SU-DHL-6 (cell line): ENCODE data around the gene SEPTIN2.

Experiments used
- H2AFZ ChIP-seq: fragments of 200-600 bp; sonication (generic); 2 replicates; pipeline ENCODE4 v1.6.1; 2014; ENCODE audit warnings: low read depth, mild to moderate bottlenecking, moderate library complexity, mixed read lengths, antibody characterized with exemption, low read length; ENCODE audit not compliant: severe bottlenecking
- H3F3A ChIP-seq: fragments of 200-600 bp; shearing (Covaris generic); 2 replicates; pipeline ENCODE4 v1.6.0; 2016; ENCODE audit warnings: antibody characterized with exemption, mild to moderate bottlenecking; ENCODE audit not compliant: insufficient read depth
- H3K27ac ChIP-seq: fragments of 200-600 bp; sonication (generic); 2 replicates; pipeline ENCODE4 v1.5.1; 2016; ENCODE audit warnings: low read depth, mild to moderate bottlenecking, low read length, moderate library complexity, mixed read lengths
- H3K27me3 ChIP-seq: fragments of 200-600 bp; sonication (generic), shearing (Covaris generic); 2 replicates; pipeline ENCODE4 v1.6.0; 2014; ENCODE audit warnings: mild to moderate bottlenecking, low read length
- H3K36me3 ChIP-seq: fragments of 200-600 bp; sonication (generic); 2 replicates; pipeline ENCODE4 v1.6.1; 2014; ENCODE audit warnings: mild to moderate bottlenecking, low read length, mixed read lengths
- H3K4me2 ChIP-seq: fragments of 300-600, 200-600 bp; shearing (Covaris generic), sonication (generic); 2 replicates; pipeline ENCODE4 v1.6.0; 2014; ENCODE audit warnings: low read length, low read depth, mild to moderate bottlenecking; ENCODE audit not compliant: poor library complexity, severe bottlenecking
- H3K4me3 ChIP-seq: fragments of 200-600 bp; sonication (generic); 2 replicates; pipeline ENCODE4 v1.5.1; 2014; ENCODE audit warnings: antibody characterized with exemption, low read length, mild to moderate bottlenecking, mixed read lengths; ENCODE audit not compliant: insufficient read depth, poor library complexity, severe bottlenecking
- H3K79me2 ChIP-seq: fragments of 200-600 bp; sonication (generic); 2 replicates; pipeline ENCODE4 v1.6.1; 2014; ENCODE audit warnings: mild to moderate bottlenecking, low read length, moderate library complexity; ENCODE audit not compliant: insufficient read depth
- H3K9ac ChIP-seq: fragments of 200-600 bp; sonication (generic); 2 replicates; pipeline ENCODE4 v1.7.0; 2014; ENCODE audit warnings: mild to moderate bottlenecking, low read length
- H3K9me2 ChIP-seq: fragments of 200-600 bp; sonication (generic); replicated peaks from 2 replicates; pipeline ENCODE4 v1.6.1; 2014; ENCODE audit warnings: low read length; ENCODE audit not compliant: insufficient read depth
- H3K9me3 ChIP-seq: fragments of 200-600 bp; sonication (generic); 2 replicates; pipeline ENCODE4 v1.6.1; 2014; ENCODE audit warnings: low read length, mixed read lengths; ENCODE audit not compliant: insufficient read depth
- H4K20me1 ChIP-seq: fragments of 200-600 bp; sonication (generic); 2 replicates; pipeline ENCODE4 v1.6.1; 2014; ENCODE audit warnings: low read depth, mild to moderate bottlenecking, antibody characterized with exemption, low read length, moderate library complexity, mixed read lengths
- EZH2phosphoT487 ChIP-seq: fragments of 200-600 bp; sonication (generic), shearing (Covaris generic); conservative IDR thresholded peaks from 2 replicates; pipeline ENCODE4 v1.6.1; 2018; ENCODE audit warnings: mild to moderate bottlenecking, antibody characterized with exemption, low read length, moderate library complexity, mixed read lengths
- TF ChIP-seq, protein P1 (sequence below): fragments of 200-600 bp; sonication (generic); IDR thresholded peaks from one replicate; pipeline ENCODE4 v1.5.1; 2017; ENCODE audit warnings: antibody characterized with exemption, mild to moderate bottlenecking, low read length, moderate library complexity; ENCODE audit not compliant: insufficient read depth, poor library complexity, severe bottlenecking

SEPTIN2 gene

GRCh38 chr2:241375300-241375699, 59.6 kb downstream of the SEPTIN2 start:
- H3K79me2 ChIP-seq, result no peaks in the 10 kb centered on the region
- H3K27me3 ChIP-seq, result no peaks in the 10 kb centered on the region
- no peak overlapping the region for H3K4me3 ChIP-seq
- no peaks in the 10 kb centered on the region for H4K20me1 ChIP-seq
- no peak overlapping the region for H3K9ac ChIP-seq
- no peaks in the 10 kb centered on the region for H3K9me3 ChIP-seq
- no peaks in the 10 kb centered on the region for H3K9me2 ChIP-seq
- H2AFZ ChIP-seq, result no peak overlapping the region
- TF ChIP-seq, protein P1, sequence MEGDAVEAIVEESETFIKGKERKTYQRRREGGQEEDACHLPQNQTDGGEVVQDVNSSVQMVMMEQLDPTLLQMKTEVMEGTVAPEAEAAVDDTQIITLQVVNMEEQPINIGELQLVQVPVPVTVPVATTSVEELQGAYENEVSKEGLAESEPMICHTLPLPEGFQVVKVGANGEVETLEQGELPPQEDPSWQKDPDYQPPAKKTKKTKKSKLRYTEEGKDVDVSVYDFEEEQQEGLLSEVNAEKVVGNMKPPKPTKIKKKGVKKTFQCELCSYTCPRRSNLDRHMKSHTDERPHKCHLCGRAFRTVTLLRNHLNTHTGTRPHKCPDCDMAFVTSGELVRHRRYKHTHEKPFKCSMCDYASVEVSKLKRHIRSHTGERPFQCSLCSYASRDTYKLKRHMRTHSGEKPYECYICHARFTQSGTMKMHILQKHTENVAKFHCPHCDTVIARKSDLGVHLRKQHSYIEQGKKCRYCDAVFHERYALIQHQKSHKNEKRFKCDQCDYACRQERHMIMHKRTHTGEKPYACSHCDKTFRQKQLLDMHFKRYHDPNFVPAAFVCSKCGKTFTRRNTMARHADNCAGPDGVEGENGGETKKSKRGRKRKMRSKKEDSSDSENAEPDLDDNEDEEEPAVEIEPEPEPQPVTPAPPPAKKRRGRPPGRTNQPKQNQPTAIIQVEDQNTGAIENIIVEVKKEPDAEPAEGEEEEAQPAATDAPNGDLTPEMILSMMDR, result no peak
- no peak for TF ChIP-seq EZH2phosphoT487
- H3K27ac ChIP-seq, result no peak overlapping the region
- H3F3A ChIP-seq, result no peaks in the 10 kb centered on the region
- no peak overlapping the region for H3K4me2 ChIP-seq
- H3K36me3 ChIP-seq, result no peaks in the 10 kb centered on the region

GRCh38 chr2:241376808-241377207, 61.1 kb downstream of the SEPTIN2 start:
- H3K79me2 ChIP-seq, result no peaks in the 10 kb centered on the region
- TF ChIP-seq, protein P1, result no peak
- no peak for TF ChIP-seq EZH2phosphoT487
- no peak overlapping the region for H3K4me3 ChIP-seq
- H3K9me2 ChIP-seq, result no peaks in the 10 kb centered on the region
- no peaks in the 10 kb centered on the region for H3F3A ChIP-seq
- H3K9me3 ChIP-seq, result no peaks in the 10 kb centered on the region
- H3K9ac ChIP-seq, result no peak overlapping the region
- H2AFZ ChIP-seq, result no peak overlapping the region
- no peaks in the 10 kb centered on the region for H3K27me3 ChIP-seq
- H3K36me3 ChIP-seq, result no peaks in the 10 kb centered on the region
- no peak overlapping the region for H3K27ac ChIP-seq
- no peak overlapping the region for H3K4me2 ChIP-seq
- H4K20me1 ChIP-seq, result no peaks in the 10 kb centered on the region

DNA sequence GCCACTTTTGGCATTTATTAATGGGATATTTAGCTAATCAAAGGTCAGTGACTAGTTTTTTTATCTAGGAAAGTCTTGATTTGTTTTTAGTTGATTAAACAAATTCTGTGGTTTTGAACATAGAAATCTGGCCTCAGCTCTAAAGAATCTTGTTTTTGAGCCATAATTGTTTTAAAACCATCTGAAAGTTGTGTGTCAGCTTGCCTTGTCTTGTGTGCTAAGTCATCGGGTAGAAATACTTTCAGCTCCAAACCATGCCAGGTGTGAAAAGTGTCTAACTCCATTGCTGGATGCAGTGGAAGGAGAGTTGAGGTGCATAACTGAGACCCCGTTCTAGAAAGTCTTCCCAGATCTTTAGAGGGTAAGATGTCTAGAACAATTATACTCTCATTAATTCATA, 63.1 kb downstream of the SEPTIN2 start:
- no peaks in the 10 kb centered on the region for H3F3A ChIP-seq
- H3K27ac ChIP-seq, result no peak overlapping the region
- H3K9me3 ChIP-seq, result no peaks in the 10 kb centered on the region
- no peak overlapping the region for H2AFZ ChIP-seq
- H3K9ac ChIP-seq, result no peak overlapping the region
- no peaks in the 10 kb centered on the region for H3K27me3 ChIP-seq
- TF ChIP-seq, protein P1, result no peak
- TF ChIP-seq EZH2phosphoT487, result no peak
- no peaks in the 10 kb centered on the region for H4K20me1 ChIP-seq
- no peak overlapping the region for H3K4me3 ChIP-seq
- H3K9me2 ChIP-seq, result no peaks in the 10 kb centered on the region
- no peak overlapping the region for H3K4me2 ChIP-seq
- no peaks in the 10 kb centered on the region for H3K36me3 ChIP-seq
- H3K79me2 ChIP-seq, result no peaks in the 10 kb centered on the region
